Upper lobe of left lung (tissue), 4 donors: ENCODE results near the gene DCAF8.

Source experiments
- EP300 ChIP-seq, 4 donors: sonication (generic); formaldehyde crosslinking; IDR thresholded peaks; one replicate each; pipeline ENCODE4 v1.5.1; 2017; ENCODE audit warnings: antibody characterized with exemption in 4 of 4, control low read depth in 2 of 4
- POLR2A ChIP-seq, 4 donors: fragments of 450-650 bp; IDR thresholded peaks; one replicate each; pipeline ENCODE4 v1.5.1; 2016 to 2017; ENCODE audit warnings: antibody characterized with exemption in 4 of 4, mild to moderate bottlenecking in 2 of 4
- POLR2AphosphoS5 ChIP-seq, 2 donors: sonication (generic); formaldehyde crosslinking; IDR thresholded peaks; one replicate each; pipeline ENCODE4 v1.5.1; 2017; ENCODE audit warnings: antibody characterized with exemption in 2 of 2
- TF ChIP-seq, protein P1 (sequence below), 6 experiments: fragments of 450-650 bp in 4 of 6; fragments of 200-600 bp in 2 of 6; sonication (generic) in 2 of 6; IDR thresholded peaks; one replicate each; pipeline ENCODE4 v1.5.1; 2016 to 2019; ENCODE audit warnings: antibody characterized with exemption in 6 of 6

- TF ChIP-seq POLR2A (IDR thresholded peaks at IDR 0.05): no peak
- TF ChIP-seq, protein P1, sequence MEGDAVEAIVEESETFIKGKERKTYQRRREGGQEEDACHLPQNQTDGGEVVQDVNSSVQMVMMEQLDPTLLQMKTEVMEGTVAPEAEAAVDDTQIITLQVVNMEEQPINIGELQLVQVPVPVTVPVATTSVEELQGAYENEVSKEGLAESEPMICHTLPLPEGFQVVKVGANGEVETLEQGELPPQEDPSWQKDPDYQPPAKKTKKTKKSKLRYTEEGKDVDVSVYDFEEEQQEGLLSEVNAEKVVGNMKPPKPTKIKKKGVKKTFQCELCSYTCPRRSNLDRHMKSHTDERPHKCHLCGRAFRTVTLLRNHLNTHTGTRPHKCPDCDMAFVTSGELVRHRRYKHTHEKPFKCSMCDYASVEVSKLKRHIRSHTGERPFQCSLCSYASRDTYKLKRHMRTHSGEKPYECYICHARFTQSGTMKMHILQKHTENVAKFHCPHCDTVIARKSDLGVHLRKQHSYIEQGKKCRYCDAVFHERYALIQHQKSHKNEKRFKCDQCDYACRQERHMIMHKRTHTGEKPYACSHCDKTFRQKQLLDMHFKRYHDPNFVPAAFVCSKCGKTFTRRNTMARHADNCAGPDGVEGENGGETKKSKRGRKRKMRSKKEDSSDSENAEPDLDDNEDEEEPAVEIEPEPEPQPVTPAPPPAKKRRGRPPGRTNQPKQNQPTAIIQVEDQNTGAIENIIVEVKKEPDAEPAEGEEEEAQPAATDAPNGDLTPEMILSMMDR (IDR thresholded peaks at IDR 0.05): no peak
- TF ChIP-seq POLR2AphosphoS5 (IDR thresholded peaks at IDR 0.05): no peak
- no peak for TF ChIP-seq EP300 (IDR thresholded peaks at IDR 0.05)
Measured at GRCh38 chr1:160247053-160247452, 15.3 kb downstream of the DCAF8 start.
